Measurements from ENCODE around the gene NFU1.

DNA sequence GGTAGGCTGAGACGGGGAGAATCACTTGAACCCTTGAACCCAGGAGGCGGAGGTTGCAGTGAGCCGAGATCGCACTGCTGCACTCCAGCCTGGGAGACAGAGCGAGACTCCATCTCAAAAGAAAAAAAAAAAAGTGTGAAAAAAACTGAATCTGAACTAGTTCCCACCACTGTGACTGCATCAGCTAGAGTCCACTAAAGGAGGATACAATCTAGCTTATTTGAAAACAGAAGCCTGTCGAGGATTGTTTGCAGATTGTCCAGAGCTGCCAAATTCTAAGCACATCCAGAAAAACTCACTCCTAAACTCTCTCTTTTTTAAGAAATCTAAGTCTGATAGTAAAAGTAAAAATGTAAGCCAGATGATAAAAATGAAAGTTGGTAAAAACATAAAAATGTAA, 60.8 kb downstream of the NFU1 start:
- TF ChIP-seq CTCF (IDR thresholded peaks at IDR 0.05; ENCODE audit: insufficient read depth, low read length, poor library complexity, severe bottlenecking), result no peak
- no peak for TF ChIP-seq EZH2phosphoT487 (conservative IDR thresholded peaks at IDR 0.05; ENCODE audit: low read length)

All from SU-DHL-6 (cell line).